NCI-H748 (cell line): ENCODE measurements around the gene EARS2.
"Not testable (repeated sequence)": the region's sequence is repeated elsewhere in the genome, so short reads cannot be mapped to it uniquely, and the experiment has no call there.

Experiments
- DNase-seq: peaks from one replicate; lab custom pipeline; 2025; ENCODE audit not compliant: unreplicated experiment; lab: John Stamatoyannopoulos, UW

Gene EARS2

GRCh38 chr16:23484510-23485256 is 72.5 kb downstream of the EARS2 start:
- DNase-seq, result no peak

- DNase-seq, result not testable (repeated sequence)
Measured at GRCh38 chr16:23483492-23483891, 73.7 kb downstream of the EARS2 start.

- DNase-seq, result no peak
Measured at GRCh38 chr16:23482778-23483177, 74.4 kb downstream of the EARS2 start.

- no peak for DNase-seq
Measured at GRCh38 chr16:23480257-23480656, 76.9 kb downstream of the EARS2 start.

GRCh38 chr16:23479138-23479537 is 78.0 kb downstream of the EARS2 start:
- no peak for DNase-seq

- no peak for DNase-seq
Measured at GRCh38 chr16:23478566-23478965, 78.6 kb downstream of the EARS2 start.

GRCh38 chr16:23476289-23476688 is 80.9 kb downstream of the EARS2 start:
- no peak for DNase-seq
